Tibial nerve (tissue), 4 donors: ENCODE measurements around the gene DDX20.

Source experiments
- EP300 ChIP-seq, 2 donors: sonication (generic); formaldehyde crosslinking; IDR thresholded peaks; one replicate each; pipeline ENCODE4 v1.6.1; 2017; ENCODE audit warnings: antibody characterized with exemption in 2 of 2, mild to moderate bottlenecking in 1 of 2
- POLR2A ChIP-seq, 2 donors: fragments of 450-650 bp; IDR thresholded peaks; one replicate each; pipeline ENCODE4 v1.6.1; 2017; ENCODE audit warnings: antibody characterized with exemption in 2 of 2, mild to moderate bottlenecking in 2 of 2, moderate library complexity in 2 of 2
- TF ChIP-seq, protein P1 (sequence below), 5 experiments: fragments of 200-600 bp in 3 of 5; fragments of 450-650 bp in 2 of 5; sonication (generic) in 3 of 5; IDR thresholded peaks; one replicate each; pipeline ENCODE4 v1.5.1; 2016 to 2019; ENCODE audit warnings: antibody characterized with exemption in 5 of 5, mild to moderate bottlenecking in 3 of 5, moderate library complexity in 2 of 5

DNA sequence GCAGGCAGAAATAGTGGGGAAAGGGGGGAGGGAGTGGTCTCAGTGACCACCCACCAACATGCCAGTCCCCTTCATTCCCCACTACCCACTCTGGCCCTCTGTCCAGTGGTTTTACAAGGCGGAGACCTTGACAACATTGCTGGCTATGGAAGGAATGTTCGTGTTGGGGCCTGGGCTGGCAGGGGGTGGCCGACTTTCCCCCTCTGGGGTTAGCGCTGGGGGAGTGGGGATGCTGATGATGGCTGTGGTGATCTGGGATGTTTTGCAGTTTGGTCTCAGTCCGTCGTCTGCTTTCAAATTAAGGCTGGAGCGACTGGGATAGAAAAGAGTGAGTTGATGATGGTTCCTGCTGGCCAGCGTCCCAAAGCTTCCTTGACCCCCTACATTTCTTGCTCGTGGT lies 20.3 kb downstream of the DDX20 start:
- TF ChIP-seq, protein P1, sequence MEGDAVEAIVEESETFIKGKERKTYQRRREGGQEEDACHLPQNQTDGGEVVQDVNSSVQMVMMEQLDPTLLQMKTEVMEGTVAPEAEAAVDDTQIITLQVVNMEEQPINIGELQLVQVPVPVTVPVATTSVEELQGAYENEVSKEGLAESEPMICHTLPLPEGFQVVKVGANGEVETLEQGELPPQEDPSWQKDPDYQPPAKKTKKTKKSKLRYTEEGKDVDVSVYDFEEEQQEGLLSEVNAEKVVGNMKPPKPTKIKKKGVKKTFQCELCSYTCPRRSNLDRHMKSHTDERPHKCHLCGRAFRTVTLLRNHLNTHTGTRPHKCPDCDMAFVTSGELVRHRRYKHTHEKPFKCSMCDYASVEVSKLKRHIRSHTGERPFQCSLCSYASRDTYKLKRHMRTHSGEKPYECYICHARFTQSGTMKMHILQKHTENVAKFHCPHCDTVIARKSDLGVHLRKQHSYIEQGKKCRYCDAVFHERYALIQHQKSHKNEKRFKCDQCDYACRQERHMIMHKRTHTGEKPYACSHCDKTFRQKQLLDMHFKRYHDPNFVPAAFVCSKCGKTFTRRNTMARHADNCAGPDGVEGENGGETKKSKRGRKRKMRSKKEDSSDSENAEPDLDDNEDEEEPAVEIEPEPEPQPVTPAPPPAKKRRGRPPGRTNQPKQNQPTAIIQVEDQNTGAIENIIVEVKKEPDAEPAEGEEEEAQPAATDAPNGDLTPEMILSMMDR (IDR thresholded peaks at IDR 0.05) = no peak
- TF ChIP-seq POLR2A (IDR thresholded peaks at IDR 0.05) (no peak), EP300 (IDR thresholded peaks at IDR 0.05) (no peak)
